B cell (primary cell): Measurements from ENCODE around the gene RUFY2. TPM values are rescaled to one million over a fixed set of nuclear protein-coding genes. Genes with fewer than 3 reads are reported as not detected.

ENCODE experiments used
- ATAC-seq: fragments of 200-7000 bp; cut with Tn5 transposase; one replicate; pipeline ENCODE4 v1.10.0; 2021; ENCODE audit warnings: low read depth, mild to moderate bottlenecking, moderate number of reproducible peaks, moderate library complexity
- CTCF ChIA-PET: fragments of 350-600 bp; sonication (Branson Sonifier 250); formaldehyde crosslinking; loops from one replicate; lab custom pipeline; 2021; ENCODE audit warnings: antibody characterized with exemption, inconsistent platforms; lab: Charles Lee
- POLR2A ChIA-PET: fragments of 350-600 bp; sonication (Branson Sonifier 250); formaldehyde crosslinking; loops from one replicate; lab custom pipeline; 2021; ENCODE audit warnings: antibody characterized with exemption; lab: Charles Lee
- DNase-seq: peaks from one replicate; pipeline ENCODE4 v3.0.0; 2013
- H2AFZ ChIP-seq: 2 replicates; pipeline ENCODE4 v1.6.1; 2012; ENCODE audit warnings: mild to moderate bottlenecking, low read depth, low read length; ENCODE audit not compliant: insufficient read depth, poor library complexity, severe bottlenecking
- H3K27ac ChIP-seq, 2 donors: 1 replicate in 1 of 2; 2 replicates in 1 of 2; pipeline ENCODE4 v1.5.1; 2012 to 2013; ENCODE audit warnings: low read length in 2 of 2, mild to moderate bottlenecking in 2 of 2, moderate library complexity in 1 of 2
- H3K27me3 ChIP-seq, 4 experiments: fragments of 200-600 bp in 1 of 4; sonication (generic) in 1 of 4; replicated peaks in 1 of 4; 1 replicate in 2 of 4; 2 replicates in 2 of 4; pipeline versions ENCODE4 v1.6.1 to v1.7.0; 2013 to 2016; ENCODE audit warnings: low read length in 3 of 4, mild to moderate bottlenecking in 2 of 4, mixed read lengths in 1 of 4, moderate library complexity in 1 of 4; ENCODE audit not compliant: insufficient read depth in 4 of 4, control insufficient read depth in 3 of 4; ENCODE audit errors: control extremely low read depth in 1 of 4
- H3K36me3 ChIP-seq, 2 experiments: replicated peaks in 1 of 2; 1 replicate in 1 of 2; 2 replicates in 1 of 2; pipeline versions ENCODE4 v1.6.1 to v1.7.1; 2013; ENCODE audit warnings: low read length in 1 of 2; ENCODE audit not compliant: insufficient read depth in 2 of 2, control insufficient read depth in 1 of 2; ENCODE audit errors: control extremely low read depth in 1 of 2, extremely low read depth in 1 of 2
- H3K4me1 ChIP-seq, 2 donors: fragments of 200-600 bp in 1 of 2; sonication (generic) in 1 of 2; 1 replicate in 1 of 2; 2 replicates in 1 of 2; pipeline versions ENCODE4 v1.5.1 to v1.6.1; 2013 to 2017; ENCODE audit warnings: low read length in 2 of 2; ENCODE audit not compliant: control insufficient read depth in 2 of 2, insufficient read depth in 2 of 2
- H3K4me2 ChIP-seq: replicated peaks from 2 replicates; pipeline ENCODE3; 2012; ENCODE audit warnings: mild to moderate bottlenecking, low read depth, low read length; ENCODE audit not compliant: poor library complexity, severe bottlenecking
- H3K4me3 ChIP-seq, 5 experiments: fragments of 200-600 bp in 1 of 5; sonication (generic) in 1 of 5; 1 replicate in 3 of 5; 2 replicates in 2 of 5; pipeline versions ENCODE4 v1.5.1 to v1.7.0; 2011 to 2016; ENCODE audit warnings: low read length in 4 of 5, mild to moderate bottlenecking in 4 of 5, low read depth in 2 of 5, control low read depth in 1 of 5, moderate library complexity in 1 of 5; ENCODE audit not compliant: insufficient read depth in 1 of 5; ENCODE audit errors: control extremely low read depth in 1 of 5, extremely low read depth in 1 of 5
- H3K79me2 ChIP-seq: fragments of 200-600 bp; sonication (generic); one replicate; pipeline ENCODE4 v1.6.0; 2016; ENCODE audit warnings: low read length; ENCODE audit not compliant: control insufficient read depth, insufficient read depth
- H3K9ac ChIP-seq: fragments of 200-600 bp; sonication (generic); 2 replicates; pipeline ENCODE4 v1.6.1; 2017; ENCODE audit warnings: mild to moderate bottlenecking, low read length, moderate library complexity
- H3K9me3 ChIP-seq, 3 donors: one replicate each; pipeline versions ENCODE4 v1.6.1 to v1.7.1; 2013; ENCODE audit warnings: low read length in 2 of 3; ENCODE audit not compliant: control insufficient read depth in 2 of 3, insufficient read depth in 1 of 3; ENCODE audit errors: control extremely low read depth in 1 of 3
- H4K20me1 ChIP-seq: 2 replicates; pipeline ENCODE4 v1.6.0; 2012; ENCODE audit warnings: mild to moderate bottlenecking, low read length; ENCODE audit not compliant: insufficient read depth, control insufficient read depth, poor library complexity, severe bottlenecking
- H3K27ac Mint-ChIP-seq: one replicate; pipeline ENCODE4 v1.8.0; 2021; ENCODE audit warnings: mixed read lengths
- H3K27me3 Mint-ChIP-seq: one replicate; pipeline ENCODE4 v1.8.0; 2021; ENCODE audit warnings: mixed read lengths
- H3K4me1 Mint-ChIP-seq: one replicate; pipeline ENCODE4 v1.8.0; 2021; ENCODE audit warnings: mixed read lengths
- H3K4me3 Mint-ChIP-seq: one replicate; pipeline ENCODE4 v1.8.0; 2021; ENCODE audit warnings: mixed read lengths
- H3K9me3 Mint-ChIP-seq: one replicate; pipeline ENCODE4 v1.8.0; 2022; ENCODE audit warnings: mixed read lengths; ENCODE audit not compliant: insufficient read depth
- EZH2 ChIP-seq: IDR thresholded peaks from 2 replicates; pipeline ENCODE4 v1.6.1; 2012; ENCODE audit warnings: borderline replicate concordance, low read depth, mild to moderate bottlenecking, moderate library complexity, low read length; ENCODE audit not compliant: insufficient read depth, poor library complexity, severe bottlenecking
- WGBS: methylation state at CpG from one replicate; pipeline ENCODE4 v1.1.5; 2013; ENCODE audit warnings: missing lambda C conversion rate; ENCODE audit not compliant: insufficient coverage; 5-methylcytosine and 5-hydroxymethylcytosine counted together
- intact Hi-C: fragments of 100-400 bp; cut with micrococcal nuclease; formaldehyde crosslinking; loops from one replicate; pipeline ENCODE4 v1.10.0; 2022
- polyA plus RNA-seq: library from polyadenylated mRNA; depleted of rRNA; stranded (reverse); fragments of >200 nt; gene quantifications from 2 replicates; pipeline ENCODE4 v1.2.3, GENCODE V29; 2012
- total RNA-seq, 2 donors: library from RNA; stranded (reverse); fragments of 120-200 nt in 1 of 2; gene quantifications; 1 replicate in 1 of 2; 2 replicates in 1 of 2; pipeline versions ENCODE4 v1.2.3 to v1.2.4, GENCODE V29; 2013 to 2022
- TF ChIP-seq, protein P1 (sequence below): fragments of 200-600 bp; IDR thresholded peaks from one replicate; pipeline ENCODE4 v1.8.0; 2022; ENCODE audit warnings: antibody characterized with exemption, mild to moderate bottlenecking

Gene RUFY2
- total and polyA plus RNA-seq, 2 donors (not counting 1 experiment from before 2014, with no cell fraction given): 5.8 to 38.7 TPM

DNA sequence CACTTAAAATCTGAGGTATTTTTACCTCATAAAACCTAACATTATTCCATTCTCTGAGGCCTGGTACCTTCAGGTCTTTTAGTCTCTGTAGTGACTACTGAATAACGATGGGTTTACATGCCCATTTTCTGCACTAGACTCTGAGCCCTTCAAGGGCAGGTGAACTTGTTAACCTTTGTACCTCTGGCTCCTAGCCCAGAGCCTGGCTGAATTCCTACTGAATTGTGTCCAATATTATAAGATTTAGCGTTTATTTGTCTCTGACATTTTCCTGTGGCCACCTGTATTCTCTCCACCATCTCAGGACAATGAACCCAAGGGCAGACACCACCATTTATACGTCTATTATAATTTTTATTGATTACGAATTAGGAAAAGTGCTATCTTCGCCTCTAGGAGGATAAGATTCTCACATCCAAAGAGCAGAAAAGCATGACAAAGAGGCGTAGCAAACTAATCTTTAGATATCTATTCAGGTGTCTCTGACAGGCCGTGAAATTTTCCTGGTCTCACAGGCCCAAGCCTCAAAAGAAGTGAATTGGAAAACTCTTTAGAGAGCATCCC is 103.1 kb downstream of the RUFY2 start:
- Histone ChIP-seq H3K27me3 (no peaks in the 10 kb centered on the region), H2AFZ (no peak overlapping the region), H3K9me3 (no peaks in the 10 kb centered on the region), H3K36me3 (no peaks in the 10 kb centered on the region), H3K4me3 (no peak overlapping the region), H3K27ac (no peak overlapping the region), H3K79me2 (no peaks in the 10 kb centered on the region), H3K9ac (no peak overlapping the region), H4K20me1 (no peaks in the 10 kb centered on the region), H3K4me2 (no peak overlapping the region), H3K4me1 (peaks cover 24 to 26% of the 10 kb centered on the region in 2 donors)
- ATAC-seq: no peak
- no peak for TF ChIP-seq EZH2
- TF ChIP-seq, protein P1, sequence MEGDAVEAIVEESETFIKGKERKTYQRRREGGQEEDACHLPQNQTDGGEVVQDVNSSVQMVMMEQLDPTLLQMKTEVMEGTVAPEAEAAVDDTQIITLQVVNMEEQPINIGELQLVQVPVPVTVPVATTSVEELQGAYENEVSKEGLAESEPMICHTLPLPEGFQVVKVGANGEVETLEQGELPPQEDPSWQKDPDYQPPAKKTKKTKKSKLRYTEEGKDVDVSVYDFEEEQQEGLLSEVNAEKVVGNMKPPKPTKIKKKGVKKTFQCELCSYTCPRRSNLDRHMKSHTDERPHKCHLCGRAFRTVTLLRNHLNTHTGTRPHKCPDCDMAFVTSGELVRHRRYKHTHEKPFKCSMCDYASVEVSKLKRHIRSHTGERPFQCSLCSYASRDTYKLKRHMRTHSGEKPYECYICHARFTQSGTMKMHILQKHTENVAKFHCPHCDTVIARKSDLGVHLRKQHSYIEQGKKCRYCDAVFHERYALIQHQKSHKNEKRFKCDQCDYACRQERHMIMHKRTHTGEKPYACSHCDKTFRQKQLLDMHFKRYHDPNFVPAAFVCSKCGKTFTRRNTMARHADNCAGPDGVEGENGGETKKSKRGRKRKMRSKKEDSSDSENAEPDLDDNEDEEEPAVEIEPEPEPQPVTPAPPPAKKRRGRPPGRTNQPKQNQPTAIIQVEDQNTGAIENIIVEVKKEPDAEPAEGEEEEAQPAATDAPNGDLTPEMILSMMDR: no peak
- no peak for DNase-seq
- WGBS: 98% methylated on average over 4 of the region's 7 CpGs
- CTCF ChIA-PET: interaction anchor here (1.0 to 6.4 kb wide), 7 partner anchors 9 to 607 kb away, joined by 3 to 224 read pairs (median 51); partner anchors contain the start of genes HNRNPH3 and PBLD
- intact Hi-C loops: loop anchor here (5.0 kb wide), 2 partner anchors 72 to 147 kb away; partner anchors contain the start of gene ATOH7
- peaks cover 26% of the 10 kb centered on the region for H3K4me1 Mint-ChIP-seq
- no peak overlapping the region for H3K4me3 Mint-ChIP-seq
- H3K27me3 Mint-ChIP-seq: no peaks in the 10 kb centered on the region
- H3K27ac Mint-ChIP-seq: no peak overlapping the region
- POLR2A ChIA-PET: no interaction called here
- no peaks in the 10 kb centered on the region for H3K9me3 Mint-ChIP-seq

DNA sequence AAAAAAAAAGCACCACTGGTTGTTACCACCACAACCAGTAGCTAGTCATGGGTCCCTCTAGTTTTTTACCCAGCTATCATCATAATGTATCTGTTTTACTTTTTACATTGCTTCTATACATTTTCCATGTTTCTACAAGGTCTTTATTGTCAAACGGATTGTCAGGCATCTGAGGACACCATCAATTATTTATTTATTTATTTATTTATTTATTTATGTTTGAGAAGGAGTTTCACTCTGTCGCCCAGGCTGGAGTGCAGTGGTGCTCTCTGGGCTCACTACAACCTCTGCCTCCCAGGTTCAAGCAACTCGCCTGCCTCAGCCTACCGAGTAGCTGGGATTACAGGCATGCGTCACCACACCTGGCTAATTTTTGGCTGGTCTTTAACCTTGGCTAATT is 104.2 kb downstream of the RUFY2 start:
- Histone ChIP-seq H3K27me3 (no peaks in the 10 kb centered on the region), H3K27ac (no peak overlapping the region), H3K36me3 (no peaks in the 10 kb centered on the region), H3K9me3 (no peaks in the 10 kb centered on the region), H4K20me1 (no peaks in the 10 kb centered on the region), H3K79me2 (no peaks in the 10 kb centered on the region), H2AFZ (no peak overlapping the region), H3K4me1 (peaks cover 24 to 26% of the 10 kb centered on the region in 2 donors), H3K9ac (no peak overlapping the region), H3K4me2 (no peak overlapping the region), H3K4me3 (no peak overlapping the region)
- ChIA-PET POLR2A (interaction anchor here (1.4 to 2.1 kb wide), 2 partner anchors 29 to 228 kb away, joined by 4 to 6 read pairs; partner anchors contain the start of genes HERC4 and HNRNPH3), CTCF (interaction anchor here (0.6 to 6.4 kb wide), 24 partner anchors 9 to 636 kb away, joined by 3 to 224 read pairs (median 6); partner anchors contain the start of genes ATOH7, HNRNPH3, PBLD and RUFY2)
- ATAC-seq (no peak), DNase-seq (no peak)
- TF ChIP-seq EZH2: no peak
- TF ChIP-seq, protein P1: no peak
- intact Hi-C loops: loop anchor here (1.0 to 5.0 kb wide), 5 partner anchors 71 to 515 kb away; partner anchors contain the start of gene ATOH7
- no peaks in the 10 kb centered on the region for H3K27me3 Mint-ChIP-seq
- no peak overlapping the region for H3K27ac Mint-ChIP-seq
- H3K4me3 Mint-ChIP-seq: no peak overlapping the region
- H3K9me3 Mint-ChIP-seq: no peaks in the 10 kb centered on the region
- peaks cover 26% of the 10 kb centered on the region for H3K4me1 Mint-ChIP-seq
- 100% methylated on average over 2 of the region's 5 CpGs for WGBS
